HG02938 (cell line): ENCODE measurements around the gene GIN1.
"Not testable (repeated sequence)": the region's sequence is repeated elsewhere in the genome, so short reads cannot be mapped to it uniquely, and the experiment has no call there.

Experiments used
- ATAC-seq: cut with Tn5 transposase; IDR thresholded peaks from one replicate; pipeline ENCODE4 v1.9.1; 2021; ENCODE audit warnings: mild to moderate bottlenecking, moderate library complexity; ENCODE audit not compliant: unreplicated experiment

GIN1 gene, protein sequence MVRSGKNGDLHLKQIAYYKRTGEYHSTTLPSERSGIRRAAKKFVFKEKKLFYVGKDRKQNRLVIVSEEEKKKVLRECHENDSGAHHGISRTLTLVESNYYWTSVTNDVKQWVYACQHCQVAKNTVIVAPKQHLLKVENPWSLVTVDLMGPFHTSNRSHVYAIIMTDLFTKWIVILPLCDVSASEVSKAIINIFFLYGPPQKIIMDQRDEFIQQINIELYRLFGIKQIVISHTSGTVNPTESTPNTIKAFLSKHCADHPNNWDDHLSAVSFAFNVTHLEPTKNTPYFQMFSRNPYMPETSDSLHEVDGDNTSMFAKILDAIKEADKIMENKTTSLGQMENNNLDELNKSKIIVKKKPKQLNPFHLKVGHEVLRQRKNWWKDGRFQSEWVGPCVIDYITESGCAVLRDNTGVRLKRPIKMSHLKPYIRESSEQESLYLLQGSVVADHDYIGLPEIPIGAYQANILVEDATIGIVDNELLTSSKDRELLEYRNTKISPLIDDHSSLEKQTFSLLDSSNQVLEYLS

DNA sequence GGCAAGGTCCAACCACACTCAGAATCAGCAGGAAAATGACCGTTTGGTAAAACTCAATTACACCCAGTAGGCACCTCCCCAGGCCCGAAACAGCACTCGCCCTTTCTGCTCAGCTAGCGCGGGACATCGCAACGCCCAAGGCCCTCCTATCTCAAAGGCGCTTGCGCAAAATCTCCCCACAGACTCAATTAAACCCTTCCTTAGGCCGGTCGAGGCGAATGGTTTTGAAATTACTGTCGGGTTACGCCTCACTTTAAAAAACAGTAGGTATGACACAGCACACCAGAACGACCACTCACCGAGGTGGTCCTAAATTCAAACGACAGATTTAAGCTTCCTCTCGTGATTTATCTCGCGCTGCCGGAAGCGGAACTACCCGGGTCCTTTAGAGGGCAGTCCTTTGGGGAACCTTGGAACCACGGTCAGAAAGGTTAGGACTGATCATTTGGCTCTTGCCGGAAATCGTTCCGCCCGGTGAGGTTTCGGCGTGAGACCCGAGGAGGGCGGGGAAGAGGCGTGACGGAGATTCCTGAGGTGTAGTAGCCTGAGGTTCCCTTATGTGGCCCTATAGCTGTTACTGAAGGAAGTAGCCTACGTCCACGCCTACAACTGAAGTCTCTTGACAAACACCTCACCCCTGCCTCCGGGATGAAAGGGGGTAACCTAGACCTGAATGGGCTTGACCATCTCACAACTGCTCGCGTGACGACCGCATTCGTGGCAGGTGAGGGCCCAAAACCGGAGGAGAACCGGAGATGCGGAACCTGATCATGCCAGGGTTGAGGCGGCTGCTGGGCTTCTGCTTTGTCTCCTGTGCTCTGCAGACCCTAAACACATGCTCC lies at the start of gene GIN1, which contains the start of gene PPIP5K2:
Gene GIN1, minus strand, starts transcription at position 374 of the 842 bp plus-strand sequence. CDS start 11,431 bp downstream, outside the sequence.
Gene PPIP5K2, plus strand, starts transcription at position 537 of the 842 bp plus-strand sequence. CDS start 9,289 bp downstream, outside the sequence.
- peak; percentile 92 for ATAC-seq

DNA sequence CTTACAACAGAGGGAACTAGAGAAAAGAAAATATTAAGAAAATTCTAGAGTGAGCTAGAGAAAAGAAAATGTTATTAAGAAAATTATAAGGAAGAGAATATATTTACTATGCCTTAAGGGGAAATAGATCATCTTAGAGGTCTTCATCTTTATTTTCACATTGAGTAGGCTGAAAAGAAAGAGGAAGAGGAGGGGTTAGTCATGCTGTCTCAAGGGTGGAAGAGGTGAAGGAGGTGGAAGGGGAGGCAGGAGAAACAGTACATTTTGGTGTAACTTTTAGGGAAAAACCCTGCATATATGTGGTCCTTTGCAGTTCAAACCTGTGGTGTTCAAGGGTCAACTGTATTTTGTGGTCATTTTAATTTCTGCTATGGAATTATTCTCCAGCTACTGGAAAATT lies 46.8 kb upstream of the GIN1 start:
- no peak for ATAC-seq

DNA sequence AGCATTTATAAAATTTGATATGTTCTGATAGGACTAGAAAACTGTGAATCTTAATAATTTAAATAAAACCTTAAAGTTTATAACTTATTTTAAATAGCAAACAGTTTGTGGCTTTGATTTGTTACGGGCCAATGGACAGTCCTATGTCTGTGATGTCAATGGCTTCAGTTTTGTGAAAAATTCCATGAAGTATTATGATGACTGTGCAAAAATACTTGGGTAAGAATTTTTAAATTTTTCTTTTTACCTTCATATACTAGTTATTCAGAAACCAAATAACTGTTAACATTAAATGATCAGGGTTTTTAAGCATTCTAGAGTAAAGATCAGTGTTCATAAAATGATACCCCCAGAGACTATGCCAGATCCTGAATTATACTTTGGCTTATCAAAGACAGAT lies 31.2 kb upstream of the GIN1 start:
- ATAC-seq, result no peak

DNA sequence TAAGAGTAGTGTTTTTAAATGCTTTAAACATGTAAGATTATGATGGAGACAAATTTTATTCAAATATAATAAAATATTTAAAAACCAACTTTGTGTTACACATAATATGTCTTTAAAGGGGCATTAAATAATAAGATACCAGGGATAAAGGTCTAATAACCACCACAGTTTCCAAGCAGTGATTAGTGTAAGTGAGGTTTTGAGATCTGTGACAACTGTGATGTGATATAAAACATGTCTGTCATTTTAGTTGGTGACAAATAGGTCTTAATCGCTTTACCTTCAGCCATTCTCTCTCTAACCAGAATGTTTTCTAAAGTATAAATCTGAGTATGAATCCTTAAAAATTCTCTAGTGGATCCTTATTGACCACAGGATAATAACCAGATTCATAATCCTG lies 28.3 kb upstream of the GIN1 start:
- ATAC-seq, result no peak

DNA sequence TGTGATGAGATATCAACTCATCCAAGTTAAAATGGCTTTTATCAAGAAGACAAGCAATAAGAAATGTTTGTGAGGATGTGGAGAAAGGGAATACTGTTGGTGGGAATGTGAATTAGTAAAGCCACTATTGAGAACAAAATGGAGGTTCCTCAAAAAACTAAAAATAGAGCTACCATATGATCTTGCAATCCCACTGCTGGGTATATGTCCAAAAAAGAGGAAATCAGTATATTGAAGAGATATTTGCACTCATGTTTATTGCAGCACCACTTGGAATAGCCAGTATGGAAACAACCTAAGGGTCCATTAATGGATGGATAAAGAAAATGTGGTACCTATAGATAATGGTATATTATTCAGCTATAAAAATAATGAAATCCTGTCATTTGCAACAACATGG lies 25.3 kb upstream of the GIN1 start:
- no peak for ATAC-seq

DNA sequence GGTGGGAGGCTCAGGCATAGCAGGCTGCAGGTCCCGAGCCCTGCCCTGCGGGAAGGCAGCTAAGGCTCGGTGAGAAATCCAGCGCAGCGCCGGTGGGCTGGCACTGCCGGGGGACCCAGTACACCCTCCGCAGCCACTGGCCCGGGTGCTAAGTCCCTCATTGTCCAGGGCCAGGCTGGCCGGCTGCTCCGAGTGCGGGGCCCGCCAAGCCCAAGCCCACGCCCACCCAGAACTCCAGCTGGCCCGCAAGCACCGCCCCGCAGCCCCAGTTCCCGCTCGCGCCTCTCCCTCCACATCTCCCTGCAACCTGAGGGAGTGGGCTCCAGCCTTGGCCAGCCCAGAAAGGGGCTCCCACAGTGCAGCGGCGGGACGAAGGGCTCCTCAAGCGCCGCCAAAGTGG lies 22.2 kb upstream of the GIN1 start:
- not testable (repeated sequence) for ATAC-seq

DNA sequence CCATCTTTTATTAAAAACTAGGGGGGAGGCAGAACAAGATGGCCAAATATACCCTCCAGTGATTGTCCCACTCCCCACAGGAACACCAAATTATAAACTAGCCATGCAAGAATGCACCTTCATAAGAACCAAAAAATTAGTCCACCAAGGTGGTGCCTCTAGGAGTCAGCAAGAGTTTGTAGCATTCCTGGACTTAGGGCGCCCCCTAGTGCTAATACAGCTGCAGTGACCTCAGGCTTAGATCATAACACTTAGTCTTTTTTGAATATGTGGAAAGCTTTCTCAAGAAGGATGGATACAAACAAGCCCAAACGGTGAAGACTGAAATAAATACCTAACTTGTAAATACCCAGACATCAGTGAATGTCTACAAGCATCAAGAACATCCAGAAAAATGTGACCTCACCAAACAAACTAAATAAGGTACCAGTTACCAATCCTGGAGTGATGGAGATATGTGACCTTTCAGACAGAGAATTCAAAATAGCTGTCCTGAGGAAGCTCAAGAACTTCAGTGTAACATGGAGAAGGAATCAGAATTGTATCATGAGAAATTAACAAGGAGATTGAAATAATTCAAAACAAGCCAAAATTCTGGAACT lies 19.4 kb upstream of the GIN1 start:
- ATAC-seq, result peak; percentile 98

DNA sequence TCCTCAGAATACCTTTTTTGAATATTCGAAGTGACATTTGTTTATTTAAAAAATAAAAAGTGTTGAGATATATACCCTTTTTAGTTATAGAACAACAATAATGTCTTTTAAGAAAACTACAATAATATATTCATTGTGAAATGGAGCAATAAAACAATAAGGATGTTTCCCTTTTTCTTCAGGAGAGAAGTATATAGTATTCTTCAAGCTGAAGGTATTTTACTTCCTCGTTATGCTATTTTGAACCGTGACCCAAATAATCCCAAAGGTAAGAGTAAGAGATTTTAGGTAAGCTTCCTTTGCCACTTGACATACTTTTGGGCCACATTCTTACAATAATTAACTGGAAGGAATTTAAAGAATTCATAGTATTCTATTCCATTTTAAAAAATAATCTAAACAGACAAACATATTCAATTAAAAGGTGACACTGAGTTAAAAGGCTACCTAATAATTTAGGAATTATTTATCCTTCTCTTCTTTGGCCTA lies 18.3 kb upstream of the GIN1 start:
- ATAC-seq, result no peak

DNA sequence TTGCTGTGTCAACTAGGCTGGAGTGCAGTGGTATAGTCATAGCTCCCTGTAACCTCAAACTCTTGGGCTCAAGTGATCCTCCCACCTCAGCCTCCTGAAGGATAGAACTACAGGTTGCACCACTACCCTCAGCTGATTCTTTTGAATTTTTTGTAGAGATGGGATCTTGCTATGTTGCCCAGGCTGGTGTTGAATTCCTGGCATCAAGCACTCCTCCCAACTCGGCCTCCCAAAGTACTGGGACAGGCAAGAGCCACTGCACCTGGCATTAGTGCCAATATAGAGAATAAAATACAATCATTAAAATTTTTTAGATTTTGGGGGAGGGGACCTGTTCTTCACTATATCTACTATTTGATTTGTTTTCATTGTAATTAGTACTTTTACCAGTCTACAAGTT lies 15.5 kb upstream of the GIN1 start:
- no peak for ATAC-seq

DNA sequence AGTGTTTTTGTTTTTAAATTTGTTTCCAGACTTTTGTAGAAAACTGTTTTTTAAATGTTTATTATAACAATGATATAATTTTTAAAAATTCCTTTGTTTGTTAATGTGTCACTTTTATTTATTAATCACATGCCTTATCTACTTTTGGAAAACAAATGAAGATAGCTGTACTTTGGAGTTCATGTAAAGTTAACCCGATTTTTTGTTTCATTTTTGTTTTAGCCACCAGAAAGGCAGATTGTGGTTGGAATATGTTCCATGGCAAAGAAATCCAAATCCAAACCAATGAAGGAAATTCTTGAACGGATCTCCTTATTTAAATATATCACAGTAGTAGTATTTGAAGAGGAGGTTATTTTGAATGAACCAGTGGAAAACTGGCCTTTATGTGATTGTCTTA lies 13.3 kb upstream of the GIN1 start:
- no peak for ATAC-seq

DNA sequence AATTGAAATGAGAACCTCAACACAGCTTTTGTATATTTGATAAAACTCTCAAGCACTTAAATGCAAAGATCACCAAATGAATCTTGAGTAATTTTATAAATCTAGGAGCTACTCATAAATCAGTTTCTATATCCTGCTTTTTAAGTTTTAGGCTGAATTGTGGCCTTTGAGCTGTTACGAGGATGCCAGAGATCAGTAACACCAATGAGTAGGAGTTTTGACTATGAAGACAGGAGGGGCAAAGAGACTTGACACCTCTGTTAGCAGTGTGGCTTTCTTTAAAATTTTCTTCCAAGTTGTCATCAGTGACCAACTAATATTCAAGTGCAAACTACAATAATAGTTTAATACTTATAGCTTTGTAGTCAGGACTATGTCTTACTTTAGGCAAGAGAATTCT lies 12.7 kb upstream of the GIN1 start:
- no peak for ATAC-seq

DNA sequence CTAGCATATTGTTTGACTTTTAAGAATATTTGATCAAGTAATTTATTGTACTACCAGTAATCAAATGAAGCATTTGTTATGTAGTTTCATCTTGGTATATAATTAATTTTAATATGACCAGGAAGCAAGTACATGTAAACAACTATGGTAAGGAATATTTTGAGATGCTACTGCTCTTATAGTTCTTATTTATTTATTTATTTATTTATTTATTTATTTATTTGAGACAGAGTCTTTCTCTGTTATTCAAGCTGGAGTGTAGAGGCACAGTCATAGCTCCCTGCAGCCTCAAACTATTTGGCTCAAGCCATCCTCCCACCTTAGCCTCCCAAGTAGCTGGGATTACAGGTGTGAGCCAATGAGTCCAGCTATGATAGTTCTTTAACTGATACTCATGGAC lies 8.3 kb upstream of the GIN1 start:
- no peak for ATAC-seq

DNA sequence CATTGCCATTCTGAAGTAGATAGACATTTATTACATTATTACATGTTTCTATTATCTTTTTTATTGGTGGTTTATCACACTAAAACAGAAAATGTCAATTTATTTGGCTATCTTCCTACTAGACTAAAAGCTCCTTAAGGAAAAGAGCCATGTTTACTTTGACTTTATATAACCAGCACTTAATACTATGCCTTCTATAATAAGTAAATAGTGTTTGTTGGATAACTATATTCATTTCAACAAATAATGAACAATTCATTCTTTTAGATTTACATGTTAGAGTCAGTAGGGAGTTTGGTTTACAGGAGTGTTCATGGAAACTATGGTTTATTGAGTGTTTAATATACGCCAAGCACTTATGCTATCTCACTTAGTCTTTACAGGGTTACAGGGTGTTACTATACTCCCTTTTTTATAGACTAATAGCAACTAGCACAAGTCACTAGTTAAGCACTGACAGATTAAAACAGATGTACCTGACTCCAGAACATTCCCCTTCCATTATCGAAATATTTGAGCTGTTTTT lies 7.4 kb upstream of the GIN1 start:
- ATAC-seq, result no peak

DNA sequence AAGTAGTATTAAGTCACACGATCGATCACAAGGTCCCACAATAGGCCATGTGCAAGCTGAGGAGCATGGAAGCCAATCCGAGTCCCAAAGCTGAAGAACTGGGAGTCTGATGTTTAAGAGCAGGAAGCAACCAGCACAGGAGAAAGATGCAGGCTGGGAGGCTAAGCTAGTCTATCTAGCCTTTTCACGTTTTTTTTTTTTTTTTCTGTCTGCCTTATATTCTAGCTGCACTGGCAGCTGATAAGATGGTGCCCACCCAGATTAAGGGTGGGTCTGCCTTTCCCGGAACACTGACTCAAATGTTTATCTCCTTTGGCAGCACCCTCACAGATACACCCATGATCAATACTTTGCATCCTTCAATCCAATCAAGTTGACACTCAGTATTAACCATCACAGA lies 6.6 kb upstream of the GIN1 start:
- no peak for ATAC-seq

DNA sequence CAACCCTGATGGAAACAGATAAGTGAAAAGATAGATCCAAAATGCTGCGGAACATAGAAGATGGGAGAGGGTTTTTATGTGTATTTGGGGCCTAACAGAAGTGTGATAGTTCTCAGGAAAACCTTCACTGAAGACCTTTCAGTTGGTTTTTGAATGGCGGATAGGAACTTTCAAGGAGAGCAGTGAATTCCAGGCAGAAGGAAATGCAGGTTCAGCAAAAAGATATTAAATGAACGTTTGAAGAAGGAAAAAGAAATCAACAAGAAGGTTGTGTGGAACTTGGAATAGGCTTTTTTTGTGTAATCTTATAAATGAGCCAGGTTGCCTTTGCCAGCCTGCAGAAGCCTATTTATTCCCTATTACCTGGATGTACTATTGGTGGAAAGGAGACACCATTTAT lies 2.3 kb upstream of the GIN1 start:
- ATAC-seq, result no peak

DNA sequence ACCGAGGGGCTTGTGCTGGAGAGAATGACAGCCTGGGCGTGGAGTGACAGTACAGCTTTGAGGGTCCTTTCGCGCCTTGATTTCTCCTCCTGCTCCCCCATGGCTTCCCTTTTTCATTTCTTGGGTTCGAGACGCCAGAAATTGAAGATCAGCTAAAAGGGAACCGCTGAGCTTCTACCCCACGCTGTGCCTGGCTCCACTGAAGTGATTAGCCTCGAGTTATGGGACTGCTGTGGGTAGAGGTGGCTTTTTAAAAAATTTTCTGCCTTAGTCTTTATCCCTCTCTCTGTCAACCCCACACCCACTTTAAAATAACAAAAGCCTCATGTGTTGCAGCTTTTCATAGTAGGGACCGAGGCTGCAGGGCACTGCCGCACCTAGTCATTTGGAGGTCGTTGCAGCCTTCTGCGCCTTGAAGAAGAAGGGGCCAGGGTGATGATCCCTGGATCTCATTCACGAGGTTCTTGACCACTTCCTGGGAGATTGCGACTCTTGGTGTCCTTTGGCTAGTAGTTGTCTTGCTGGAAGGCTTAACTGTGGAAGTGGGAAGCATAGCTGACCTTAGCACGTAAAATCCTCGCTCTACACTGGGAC lies 766 bp upstream of the GIN1 start:
- no peak for ATAC-seq

DNA sequence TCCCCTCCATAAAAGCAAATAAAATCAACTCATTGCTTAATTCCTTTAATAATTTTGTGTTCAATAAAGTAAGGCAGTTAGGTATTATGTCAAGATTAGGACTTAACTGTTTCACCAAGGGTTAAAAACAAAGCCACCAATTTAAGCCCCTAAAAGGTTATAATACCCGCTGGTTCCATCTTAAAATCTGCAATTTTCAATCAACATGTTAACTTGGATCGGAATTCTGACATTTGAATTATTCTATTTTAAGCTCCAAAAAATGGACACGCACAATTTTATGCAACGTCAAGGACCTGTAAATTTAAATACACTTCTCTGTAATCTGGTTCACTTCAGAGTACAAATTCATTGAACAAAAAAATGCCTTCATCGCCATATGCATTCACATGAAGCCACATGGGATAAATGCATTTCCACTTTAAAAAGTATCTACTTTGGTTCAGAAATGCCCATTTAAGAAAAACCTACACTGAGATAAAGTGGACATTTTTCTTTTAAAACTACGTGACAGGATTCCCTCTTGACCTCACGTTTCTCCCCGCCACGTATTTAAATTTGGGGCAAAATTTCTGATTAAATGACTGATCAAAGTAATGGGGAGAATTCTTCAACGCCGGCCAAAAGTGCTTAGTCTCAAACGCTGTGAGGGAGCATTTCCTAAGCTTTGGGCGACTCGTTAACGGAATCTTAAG lies 721 bp downstream of the GIN1 start:
- no peak for ATAC-seq

DNA sequence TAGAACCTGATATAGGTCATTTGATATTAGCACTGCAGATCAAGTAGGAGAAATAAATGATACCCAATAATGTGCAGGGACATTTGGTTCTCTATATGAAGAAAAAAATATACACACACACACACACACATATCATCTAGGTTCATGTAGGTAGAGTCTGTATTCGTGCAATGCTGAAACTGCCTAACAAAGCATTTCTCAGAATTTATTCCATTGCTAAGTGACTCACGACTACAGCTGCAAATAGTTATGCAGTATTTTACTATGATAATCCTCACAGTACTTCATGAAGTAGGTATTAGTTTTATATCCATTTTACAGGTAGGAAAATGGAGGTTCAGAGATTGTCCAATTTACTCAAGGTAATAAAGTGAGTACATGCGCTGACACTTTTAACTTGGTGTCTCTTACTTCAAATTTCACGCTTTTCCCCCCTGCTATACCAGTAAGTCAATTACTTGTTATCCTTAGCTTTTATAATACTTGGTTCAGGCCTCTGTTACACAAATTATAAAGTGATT lies 2.4 kb downstream of the GIN1 start:
- ATAC-seq, result no peak

DNA sequence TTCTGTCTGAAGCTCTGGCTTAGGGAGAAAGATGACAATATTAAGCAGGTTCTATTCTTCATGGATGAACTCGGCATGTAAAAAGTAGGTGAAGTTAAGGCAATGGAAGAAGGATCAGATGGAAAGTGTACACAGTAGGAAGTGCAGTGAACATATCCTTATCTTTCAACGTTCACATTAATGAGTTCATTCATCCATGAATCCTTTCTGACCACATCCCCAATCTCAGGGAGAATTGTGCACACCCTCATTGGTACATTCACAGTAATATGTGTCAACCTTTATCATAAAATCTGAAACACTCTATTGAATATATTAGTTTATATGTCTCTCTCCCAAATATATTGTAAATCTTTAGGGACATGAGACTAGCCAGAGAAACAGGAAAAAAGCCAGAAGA lies 5.5 kb downstream of the GIN1 start:
- no peak for ATAC-seq

DNA sequence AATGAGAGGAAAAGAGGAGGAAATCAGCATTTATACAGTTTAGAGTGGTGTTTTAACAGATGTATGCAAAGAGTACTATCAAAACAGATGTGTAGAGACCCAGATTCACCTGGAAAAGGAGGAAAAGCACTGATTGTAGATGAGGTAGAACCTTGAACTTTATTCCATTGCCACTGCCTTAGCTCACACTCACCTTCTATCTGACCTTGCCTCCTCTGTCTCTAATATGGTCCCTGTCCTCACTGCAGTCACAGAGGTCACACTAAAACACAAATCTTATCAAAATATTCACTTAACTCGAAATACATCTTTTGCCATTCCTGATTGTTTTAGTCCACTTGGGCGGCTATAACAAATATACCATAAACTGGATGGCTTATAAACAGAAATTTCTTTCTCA lies 7.0 kb downstream of the GIN1 start:
- no peak for ATAC-seq
